B cell (primary cell): ENCODE results near the gene CEL. TPM values are rescaled to one million over a fixed set of nuclear protein-coding genes. Genes with fewer than 3 reads are reported as not detected.

Experiments
- ATAC-seq: fragments of 200-7000 bp; cut with Tn5 transposase; one replicate; pipeline ENCODE4 v1.10.0; 2021; ENCODE audit warnings: low read depth, mild to moderate bottlenecking, moderate number of reproducible peaks, moderate library complexity
- CTCF ChIA-PET: fragments of 350-600 bp; sonication (Branson Sonifier 250); formaldehyde crosslinking; loops from one replicate; lab custom pipeline; 2021; ENCODE audit warnings: antibody characterized with exemption, inconsistent platforms; lab: Charles Lee
- POLR2A ChIA-PET: fragments of 350-600 bp; sonication (Branson Sonifier 250); formaldehyde crosslinking; loops from one replicate; lab custom pipeline; 2021; ENCODE audit warnings: antibody characterized with exemption; lab: Charles Lee
- DNase-seq: peaks from one replicate; pipeline ENCODE4 v3.0.0; 2013
- H2AFZ ChIP-seq: 2 replicates; pipeline ENCODE4 v1.6.1; 2012; ENCODE audit warnings: mild to moderate bottlenecking, low read depth, low read length; ENCODE audit not compliant: insufficient read depth, poor library complexity, severe bottlenecking
- H3K27ac ChIP-seq, 2 donors: 1 replicate in 1 of 2; 2 replicates in 1 of 2; pipeline ENCODE4 v1.5.1; 2012 to 2013; ENCODE audit warnings: low read length in 2 of 2, mild to moderate bottlenecking in 2 of 2, moderate library complexity in 1 of 2
- H3K27me3 ChIP-seq, 4 experiments: fragments of 200-600 bp in 1 of 4; sonication (generic) in 1 of 4; replicated peaks in 1 of 4; 1 replicate in 2 of 4; 2 replicates in 2 of 4; pipeline versions ENCODE4 v1.6.1 to v1.7.0; 2013 to 2016; ENCODE audit warnings: low read length in 3 of 4, mild to moderate bottlenecking in 2 of 4, mixed read lengths in 1 of 4, moderate library complexity in 1 of 4; ENCODE audit not compliant: insufficient read depth in 4 of 4, control insufficient read depth in 3 of 4; ENCODE audit errors: control extremely low read depth in 1 of 4
- H3K36me3 ChIP-seq, 2 experiments: replicated peaks in 1 of 2; 1 replicate in 1 of 2; 2 replicates in 1 of 2; pipeline versions ENCODE4 v1.6.1 to v1.7.1; 2013; ENCODE audit warnings: low read length in 1 of 2; ENCODE audit not compliant: insufficient read depth in 2 of 2, control insufficient read depth in 1 of 2; ENCODE audit errors: control extremely low read depth in 1 of 2, extremely low read depth in 1 of 2
- H3K4me1 ChIP-seq, 2 donors: fragments of 200-600 bp in 1 of 2; sonication (generic) in 1 of 2; 1 replicate in 1 of 2; 2 replicates in 1 of 2; pipeline versions ENCODE4 v1.5.1 to v1.6.1; 2013 to 2017; ENCODE audit warnings: low read length in 2 of 2; ENCODE audit not compliant: control insufficient read depth in 2 of 2, insufficient read depth in 2 of 2
- H3K4me2 ChIP-seq: replicated peaks from 2 replicates; pipeline ENCODE3; 2012; ENCODE audit warnings: mild to moderate bottlenecking, low read depth, low read length; ENCODE audit not compliant: poor library complexity, severe bottlenecking
- H3K4me3 ChIP-seq, 5 experiments: fragments of 200-600 bp in 1 of 5; sonication (generic) in 1 of 5; 1 replicate in 3 of 5; 2 replicates in 2 of 5; pipeline versions ENCODE4 v1.5.1 to v1.7.0; 2011 to 2016; ENCODE audit warnings: low read length in 4 of 5, mild to moderate bottlenecking in 4 of 5, low read depth in 2 of 5, control low read depth in 1 of 5, moderate library complexity in 1 of 5; ENCODE audit not compliant: insufficient read depth in 1 of 5; ENCODE audit errors: control extremely low read depth in 1 of 5, extremely low read depth in 1 of 5
- H3K79me2 ChIP-seq: fragments of 200-600 bp; sonication (generic); one replicate; pipeline ENCODE4 v1.6.0; 2016; ENCODE audit warnings: low read length; ENCODE audit not compliant: control insufficient read depth, insufficient read depth
- H3K9ac ChIP-seq: fragments of 200-600 bp; sonication (generic); 2 replicates; pipeline ENCODE4 v1.6.1; 2017; ENCODE audit warnings: mild to moderate bottlenecking, low read length, moderate library complexity
- H3K9me3 ChIP-seq, 3 donors: one replicate each; pipeline versions ENCODE4 v1.6.1 to v1.7.1; 2013; ENCODE audit warnings: low read length in 2 of 3; ENCODE audit not compliant: control insufficient read depth in 2 of 3, insufficient read depth in 1 of 3; ENCODE audit errors: control extremely low read depth in 1 of 3
- H4K20me1 ChIP-seq: 2 replicates; pipeline ENCODE4 v1.6.0; 2012; ENCODE audit warnings: mild to moderate bottlenecking, low read length; ENCODE audit not compliant: insufficient read depth, control insufficient read depth, poor library complexity, severe bottlenecking
- H3K27ac Mint-ChIP-seq: one replicate; pipeline ENCODE4 v1.8.0; 2021; ENCODE audit warnings: mixed read lengths
- H3K27me3 Mint-ChIP-seq: one replicate; pipeline ENCODE4 v1.8.0; 2021; ENCODE audit warnings: mixed read lengths
- H3K4me1 Mint-ChIP-seq: one replicate; pipeline ENCODE4 v1.8.0; 2021; ENCODE audit warnings: mixed read lengths
- H3K4me3 Mint-ChIP-seq: one replicate; pipeline ENCODE4 v1.8.0; 2021; ENCODE audit warnings: mixed read lengths
- H3K9me3 Mint-ChIP-seq: one replicate; pipeline ENCODE4 v1.8.0; 2022; ENCODE audit warnings: mixed read lengths; ENCODE audit not compliant: insufficient read depth
- CTCF ChIP-seq: fragments of 200-600 bp; IDR thresholded peaks from one replicate; pipeline ENCODE4 v1.8.0; 2022; ENCODE audit warnings: antibody characterized with exemption, mild to moderate bottlenecking
- EZH2 ChIP-seq: IDR thresholded peaks from 2 replicates; pipeline ENCODE4 v1.6.1; 2012; ENCODE audit warnings: borderline replicate concordance, low read depth, mild to moderate bottlenecking, moderate library complexity, low read length; ENCODE audit not compliant: insufficient read depth, poor library complexity, severe bottlenecking
- WGBS: methylation state at CpG from one replicate; pipeline ENCODE4 v1.1.5; 2013; ENCODE audit warnings: missing lambda C conversion rate; ENCODE audit not compliant: insufficient coverage; 5-methylcytosine and 5-hydroxymethylcytosine counted together
- intact Hi-C: fragments of 100-400 bp; cut with micrococcal nuclease; formaldehyde crosslinking; loops from one replicate; pipeline ENCODE4 v1.10.0; 2022
- polyA plus RNA-seq: library from polyadenylated mRNA; depleted of rRNA; stranded (reverse); fragments of >200 nt; gene quantifications from 2 replicates; pipeline ENCODE4 v1.2.3, GENCODE V29; 2012
- total RNA-seq, 2 donors: library from RNA; stranded (reverse); fragments of 120-200 nt in 1 of 2; gene quantifications; 1 replicate in 1 of 2; 2 replicates in 1 of 2; pipeline versions ENCODE4 v1.2.3 to v1.2.4, GENCODE V29; 2013 to 2022

The CEL gene
- total and polyA plus RNA-seq, 2 donors (not counting 1 experiment from before 2014, with no cell fraction given) = 0.51 to 0.57 TPM

- Histone ChIP-seq H3K79me2 (peaks cover 17% of the 10 kb centered on the region), H2AFZ (no peak overlapping the region), H3K4me2 (no peak overlapping the region), H3K27me3 (no peaks in the 10 kb centered on the region), H3K9me3 (no peaks in the 10 kb centered on the region), H3K36me3 (peaks cover 0 to 69% of the 10 kb centered on the region in 2 experiments), H3K4me1 (no peaks in the 10 kb centered on the region), H3K27ac (no peak overlapping the region), H3K9ac (no peak overlapping the region), H3K4me3 (no peak overlapping the region), H4K20me1 (peaks cover 23% of the 10 kb centered on the region)
- ChIA-PET POLR2A (no interaction called here), CTCF (no interaction called here)
- intact Hi-C loops = no loop called here
- Mint-ChIP-seq H3K9me3 (no peaks in the 10 kb centered on the region), H3K27me3 (no peaks in the 10 kb centered on the region), H3K27ac (no peak overlapping the region), H3K4me1 (no peaks in the 10 kb centered on the region), H3K4me3 (no peak overlapping the region)
- 97% methylated on average over 8 of the region's 9 CpGs for WGBS
- ATAC-seq = no peak
- no peak for DNase-seq
- TF ChIP-seq CTCF (no peak), EZH2 (no peak)
Observed at GRCh38 chr9:133046196-133046899, 15.4 kb upstream of the CEL start.

- Histone ChIP-seq H3K27ac (no peak overlapping the region), H2AFZ (no peak overlapping the region), H3K9ac (no peak overlapping the region), H3K9me3 (no peaks in the 10 kb centered on the region), H3K4me3 (no peak overlapping the region), H3K79me2 (peaks cover 12% of the 10 kb centered on the region), H4K20me1 (peaks cover 17% of the 10 kb centered on the region), H3K4me2 (no peak overlapping the region), H3K4me1 (no peaks in the 10 kb centered on the region), H3K27me3 (no peaks in the 10 kb centered on the region), H3K36me3 (peaks cover 0 to 71% of the 10 kb centered on the region in 2 experiments)
- no peaks in the 10 kb centered on the region for H3K9me3 Mint-ChIP-seq
- DNase-seq = no peak
- ChIA-PET POLR2A (no interaction called here), CTCF (no interaction called here)
- no peak overlapping the region for H3K4me3 Mint-ChIP-seq
- no peak for TF ChIP-seq EZH2
- TF ChIP-seq CTCF = no peak
- H3K27ac Mint-ChIP-seq = no peak overlapping the region
- ATAC-seq = no peak
- H3K27me3 Mint-ChIP-seq = no peaks in the 10 kb centered on the region
- intact Hi-C loops = no loop called here
- WGBS = 100% methylated on average over 5 of the region's 7 CpGs
- H3K4me1 Mint-ChIP-seq = no peaks in the 10 kb centered on the region
Observed at GRCh38 chr9:133046900-133047295, 14.9 kb upstream of the CEL start.
